SK-N-SH treated with all-trans-retinoic acid at 6 μM for 48 hours (cell line): ENCODE measurements around the gene NUDT15.

ENCODE experiments used
- ATAC-seq: fragments of 200-7000 bp; cut with Tn5 transposase; 3 replicates; pipeline ENCODE4 v1.9.1; 2020; ENCODE audit warnings: mild to moderate bottlenecking, moderate library complexity
- ARNTL ChIP-seq: fragments of 450-650 bp; formaldehyde crosslinking; IDR thresholded peaks from 2 replicates; pipeline ENCODE4 v1.5.0; 2020; ENCODE audit warnings: low read depth, mild to moderate bottlenecking, moderate library complexity, borderline replicate concordance
- BACH2 ChIP-seq: fragments of 250-450 bp; sonication (Bioruptor Pico); IDR thresholded peaks from 2 replicates; pipeline ENCODE4 v1.9.0; 2021; ENCODE audit warnings: mild to moderate bottlenecking, borderline replicate concordance
- CREB5 ChIP-seq: fragments of 250-450 bp; sonication (Bioruptor Pico); IDR thresholded peaks from 2 replicates; pipeline ENCODE4 v1.5.1; 2020; ENCODE audit warnings: low read depth, mild to moderate bottlenecking, moderate library complexity
- CSDC2 ChIP-seq: fragments of 250-450 bp; sonication (Bioruptor Pico); IDR thresholded peaks from 2 replicates; pipeline ENCODE4 v1.5.0; 2020; ENCODE audit warnings: mild to moderate bottlenecking, moderate library complexity
- GLIS3 ChIP-seq: fragments of 250-450 bp; sonication (Bioruptor Pico); IDR thresholded peaks from 2 replicates; pipeline ENCODE4 v1.5.0; 2020; ENCODE audit warnings: mild to moderate bottlenecking, moderate library complexity
- ISL1 ChIP-seq: fragments of 250-450 bp; sonication (Bioruptor Pico); IDR thresholded peaks from 2 replicates; pipeline ENCODE4 v2.1.2; 2022; ENCODE audit warnings: mild to moderate bottlenecking, moderate library complexity
- OSR1 ChIP-seq: fragments of 250-450 bp; sonication (Bioruptor Pico); IDR thresholded peaks from 2 replicates; pipeline ENCODE4 v1.8.0; 2022; ENCODE audit warnings: moderate library complexity, mild to moderate bottlenecking, inconsistent platforms
- PATZ1 ChIP-seq: fragments of 250-450 bp; sonication (Bioruptor Pico); IDR thresholded peaks from 2 replicates; pipeline ENCODE4 v1.8.0; 2020; ENCODE audit warnings: mild to moderate bottlenecking, moderate library complexity, borderline replicate concordance
- POU6F1 ChIP-seq: fragments of 250-450 bp; sonication (Bioruptor Pico); IDR thresholded peaks from 2 replicates; pipeline ENCODE4 v1.8.0; 2021; ENCODE audit warnings: low read depth, mild to moderate bottlenecking, moderate library complexity, borderline replicate concordance
- RARB ChIP-seq: fragments of 250-450 bp; sonication (Bioruptor Pico); IDR thresholded peaks from 2 replicates; pipeline ENCODE4 v1.8.0; 2021; ENCODE audit warnings: mild to moderate bottlenecking, moderate library complexity
- SNAI2 ChIP-seq: fragments of 250-450 bp; sonication (Bioruptor Pico); IDR thresholded peaks from 2 replicates; pipeline ENCODE4 v1.5.0; 2020; ENCODE audit warnings: mild to moderate bottlenecking, moderate library complexity
- TCF4 ChIP-seq: fragments of 250-450 bp; sonication (Bioruptor Pico); IDR thresholded peaks from 2 replicates; pipeline ENCODE4 v1.8.0; 2021; ENCODE audit warnings: mild to moderate bottlenecking, moderate library complexity, borderline replicate concordance
- TOX ChIP-seq: fragments of 250-450 bp; sonication (Bioruptor Pico); IDR thresholded peaks from 2 replicates; pipeline ENCODE4 v1.8.0; 2021; ENCODE audit warnings: mild to moderate bottlenecking, moderate library complexity, borderline replicate concordance
- TSHZ2 ChIP-seq: fragments of 250-450 bp; sonication (Bioruptor Pico); IDR thresholded peaks from 2 replicates; pipeline ENCODE4 v1.5.0; 2020; ENCODE audit warnings: mild to moderate bottlenecking, moderate library complexity
- ZC3H10 ChIP-seq: fragments of 250-450 bp; sonication (Bioruptor Pico); IDR thresholded peaks from 2 replicates; pipeline ENCODE4 v1.5.1; 2021; ENCODE audit warnings: mild to moderate bottlenecking, moderate library complexity
- ZFP3 ChIP-seq: fragments of 250-450 bp; sonication (Bioruptor Pico); IDR thresholded peaks from 2 replicates; pipeline ENCODE4 v1.5.0; 2020; ENCODE audit warnings: mild to moderate bottlenecking, moderate library complexity
- ZFP30 ChIP-seq: fragments of 450-650 bp; formaldehyde crosslinking; IDR thresholded peaks from 2 replicates; pipeline ENCODE4 v1.5.0; 2022; ENCODE audit warnings: mild to moderate bottlenecking, moderate library complexity
- ZNF565 ChIP-seq: fragments of 450-650 bp; formaldehyde crosslinking; conservative IDR thresholded peaks from 2 replicates; pipeline ENCODE4 v1.5.0; 2020; ENCODE audit warnings: low read depth, mild to moderate bottlenecking, moderate library complexity
- ZNF70 ChIP-seq: fragments of 450-650 bp; formaldehyde crosslinking; IDR thresholded peaks from 2 replicates; pipeline ENCODE4 v1.5.0; 2020; ENCODE audit warnings: mild to moderate bottlenecking, moderate library complexity
- ZNF8 ChIP-seq: fragments of 450-650 bp; formaldehyde crosslinking; IDR thresholded peaks from 2 replicates; pipeline ENCODE4 v1.5.0; 2020; ENCODE audit warnings: mild to moderate bottlenecking, moderate library complexity

The NUDT15 gene

GRCh38 chr13:48037346-48038173 is at the start of gene NUDT15:
TSS of gene NUDT15 (plus strand) at chr13:48037726. CDS start at chr13:48037747, 21 bp downstream.
- peak; percentile 97 for ATAC-seq
- TF ChIP-seq ZFP3 (CRISPR knock-in tag): 0 out of 2 replicates have a peak, but pooled peaks have one; percentile 45
- no peak for TF ChIP-seq OSR1 (CRISPR knock-in tag)
- TF ChIP-seq ARNTL (CRISPR knock-in tag): no peak
- TF ChIP-seq TSHZ2 (CRISPR knock-in tag): peak; percentile 51; the same call in 1 of the 2 replicates
- TF ChIP-seq, all 23 proteins: peak for 2

GRCh38 chr13:47990427-47990826 is 47.1 kb upstream of the NUDT15 start:
- ATAC-seq: no peak

More at GRCh38 chr13:47990427-47990826, 47.1 kb upstream of the NUDT15 start:
- TF ChIP-seq ZFP30 (CRISPR knock-in tag): no peak
- no peak for TF ChIP-seq ZNF565 (CRISPR knock-in tag)
- TF ChIP-seq ZC3H10: no peak
- TF ChIP-seq CREB5 (CRISPR knock-in tag): no peak
- no peak for TF ChIP-seq ISL1 (CRISPR knock-in tag)
- no peak for TF ChIP-seq BACH2 (CRISPR knock-in tag)
- TF ChIP-seq TCF4 (CRISPR knock-in tag): no peak
- TF ChIP-seq TSHZ2 (CRISPR knock-in tag): no peak
- no peak for TF ChIP-seq ARNTL (CRISPR knock-in tag)
- no peak for TF ChIP-seq RARB
- no peak for TF ChIP-seq POU6F1
- no peak for TF ChIP-seq OSR1 (CRISPR knock-in tag)
- TF ChIP-seq ZNF8: no peak
- no peak for TF ChIP-seq GLIS3
- TF ChIP-seq SNAI2 (CRISPR knock-in tag): no peak
- no peak for TF ChIP-seq TOX
- TF ChIP-seq PATZ1 (CRISPR knock-in tag): no peak
- TF ChIP-seq CSDC2: no peak
- no peak for TF ChIP-seq ZFP3 (CRISPR knock-in tag)
- no peak for TF ChIP-seq ZNF70
